RWPE2 (cell line): ENCODE results near the gene ZNF319.
A peak's percentile ranks its signal among the peaks of the same experiment; 100 is the strongest.

ENCODE experiments used
- ATAC-seq: fragments of 200-7000 bp; cut with Tn5 transposase; 3 replicates; pipeline ENCODE4 v1.9.1; 2021; ENCODE audit warnings: low read depth
- DNase-seq: peaks from one replicate; pipeline ENCODE4 v3.0.0-alpha.2; 2020; ENCODE audit warnings: low spot score
- H3K27ac ChIP-seq: fragments of 450-650 bp; 2 replicates; pipeline ENCODE4 v1.5.1; 2017; ENCODE audit warnings: mild to moderate bottlenecking; ENCODE audit not compliant: poor library complexity, severe bottlenecking
- H3K27me3 ChIP-seq: fragments of 250-450 bp; sonication (Bioruptor Pico); 2 replicates; pipeline ENCODE4 v1.5.1; 2021; ENCODE audit warnings: mild to moderate bottlenecking, moderate library complexity; ENCODE audit not compliant: insufficient read depth, poor library complexity, severe bottlenecking
- H3K36me3 ChIP-seq: fragments of 250-450 bp; sonication (Bioruptor Pico); 2 replicates; pipeline ENCODE4 v1.5.1; 2020; ENCODE audit warnings: low read depth, mild to moderate bottlenecking, moderate library complexity
- H3K4me1 ChIP-seq: fragments of 250-450 bp; sonication (Bioruptor Pico); 2 replicates; pipeline ENCODE4 v1.5.1; 2021; ENCODE audit warnings: mild to moderate bottlenecking, moderate library complexity; ENCODE audit not compliant: insufficient read depth, poor library complexity, severe bottlenecking
- H3K4me3 ChIP-seq: fragments of 250-450 bp; sonication (Bioruptor Pico); 2 replicates; pipeline ENCODE4 v1.5.1; 2021; ENCODE audit warnings: mild to moderate bottlenecking, moderate library complexity; ENCODE audit not compliant: severe bottlenecking
- H3K9me3 ChIP-seq: fragments of 250-450 bp; sonication (Bioruptor Pico); 2 replicates; pipeline ENCODE4 v1.5.1; 2021; ENCODE audit warnings: mild to moderate bottlenecking, moderate library complexity; ENCODE audit not compliant: severe bottlenecking
- CTCF ChIP-seq: fragments of 450-650 bp; IDR thresholded peaks from one replicate; pipeline ENCODE4 v1.5.1; 2017; ENCODE audit warnings: mild to moderate bottlenecking, moderate library complexity; ENCODE audit not compliant: poor library complexity, severe bottlenecking

The ZNF319 gene

GRCh38 chr16:57966986-57967385 lies 33.5 kb downstream of the ZNF319 start:
- H3K9me3 ChIP-seq, result no peaks in the 10 kb centered on the region
- no peaks in the 10 kb centered on the region for H3K36me3 ChIP-seq
- H3K4me1 ChIP-seq, result no peaks in the 10 kb centered on the region
- TF ChIP-seq CTCF, result no peak
- DNase-seq (no peak), ATAC-seq (no peak)
- H3K4me3 ChIP-seq, result no peak overlapping the region
- no peaks in the 10 kb centered on the region for H3K27me3 ChIP-seq
- H3K27ac ChIP-seq, result no peak overlapping the region

- Histone ChIP-seq H3K27ac (no peak overlapping the region), H3K4me3 (no peak overlapping the region), H3K27me3 (no peaks in the 10 kb centered on the region), H3K9me3 (no peaks in the 10 kb centered on the region), H3K4me1 (no peaks in the 10 kb centered on the region), H3K36me3 (no peaks in the 10 kb centered on the region)
- ATAC-seq (0 out of 3 replicates have a peak, but pooled peaks have one; percentile 29), DNase-seq (no peak)
- TF ChIP-seq CTCF, result no peak
These were observed 34.2 kb downstream of the ZNF319 start for GRCh38 chr16:57966204-57966771.

GRCh38 chr16:57964157-57964700 lies 36.2 kb downstream of the ZNF319 start:
- no peaks in the 10 kb centered on the region for H3K9me3 ChIP-seq
- TF ChIP-seq CTCF, result no peak
- no peak overlapping the region for H3K27ac ChIP-seq
- H3K4me3 ChIP-seq, result no peak overlapping the region
- no peak for DNase-seq
- H3K4me1 ChIP-seq, result no peaks in the 10 kb centered on the region
- H3K36me3 ChIP-seq, result no peaks in the 10 kb centered on the region
- no peak for ATAC-seq
- no peaks in the 10 kb centered on the region for H3K27me3 ChIP-seq

- Histone ChIP-seq H3K9me3 (no peaks in the 10 kb centered on the region), H3K4me1 (no peaks in the 10 kb centered on the region), H3K27ac (no peak overlapping the region), H3K27me3 (no peaks in the 10 kb centered on the region), H3K4me3 (no peak overlapping the region), H3K36me3 (no peaks in the 10 kb centered on the region)
- ATAC-seq (no peak), DNase-seq (no peak)
- TF ChIP-seq CTCF, result no peak
These were observed 37.7 kb downstream of the ZNF319 start for GRCh38 chr16:57962756-57963155.

GRCh38 chr16:57962046-57962445 lies 38.4 kb downstream of the ZNF319 start:
- no peak overlapping the region for H3K27ac ChIP-seq
- no peaks in the 10 kb centered on the region for H3K36me3 ChIP-seq
- no peak overlapping the region for H3K4me3 ChIP-seq
- no peaks in the 10 kb centered on the region for H3K27me3 ChIP-seq
- H3K9me3 ChIP-seq, result no peaks in the 10 kb centered on the region
- H3K4me1 ChIP-seq, result no peaks in the 10 kb centered on the region
- TF ChIP-seq CTCF, result no peak
- no peak for DNase-seq
- ATAC-seq, result no peak
